Bone marrow (tissue), 2 donors: ENCODE measurements around the gene HNRNPH2.

Source experiments
- DNase-seq, 2 donors: peaks; one replicate each; lab custom pipeline; 2025; lab: John Stamatoyannopoulos, UW

The HNRNPH2 gene

DNA sequence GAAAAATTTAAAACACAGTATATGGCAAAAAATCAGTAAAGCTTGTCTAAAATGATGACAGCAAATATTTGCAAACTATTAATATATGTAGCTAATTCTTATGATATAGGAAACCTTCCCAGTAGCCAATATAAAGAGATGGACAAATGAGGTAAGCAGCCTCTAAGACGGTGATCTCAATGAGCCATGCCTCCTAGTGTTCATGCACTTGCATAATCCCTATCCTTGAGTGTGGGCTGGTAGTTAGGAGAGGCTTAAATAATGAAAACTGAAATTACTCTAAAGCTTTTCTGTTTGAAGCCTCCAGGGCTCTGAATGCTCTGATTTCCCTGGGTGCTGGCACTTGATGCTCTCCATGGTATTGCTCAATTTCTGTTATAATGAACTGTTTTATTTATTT lies 52.6 kb downstream of the HNRNPH2 start:
- no peak for DNase-seq

DNA sequence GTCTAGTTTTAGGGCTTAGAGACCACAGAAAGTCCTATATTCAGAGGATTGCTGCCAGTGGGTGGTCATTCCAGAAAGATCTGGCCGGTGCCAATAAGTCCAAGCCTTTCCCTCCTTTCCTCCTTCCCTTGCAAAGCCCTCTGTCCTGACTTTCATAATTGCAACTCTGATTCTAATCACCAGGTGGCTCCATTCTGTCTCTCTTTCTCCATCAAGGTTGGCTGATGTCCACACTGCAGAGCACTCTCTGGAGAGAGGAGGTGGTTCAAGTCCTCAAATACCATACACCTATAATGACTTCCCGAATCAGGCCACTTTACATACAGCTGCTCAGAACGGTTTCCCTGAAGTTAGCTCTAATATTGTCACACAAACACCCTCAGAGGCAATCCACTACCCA lies 54.9 kb downstream of the HNRNPH2 start:
- DNase-seq = no peak
